ENCODE data around the gene CAND2. TPM values are rescaled to one million over a fixed set of nuclear protein-coding genes. Genes with fewer than 3 reads are reported as not detected.
A peak's percentile ranks its signal among the peaks of the same experiment; 100 is the strongest.

Gene CAND2
- total RNA-seq = 69.2 TPM
- long read RNA-seq, full-length matches to known transcripts = 13 of 90 reads
- long read RNA-seq, partial matches to known transcripts = 71 of 90 reads
- long read RNA-seq, other reads (novel, unspliced or antisense) = 6 of 90 reads

- peak; percentile 92 for DNase-seq
- intact Hi-C loops (cut with micrococcal nuclease) = no loop called here
- peak; percentile 86 for ATAC-seq
Measured at GRCh38 chr3:12796171-12797123, at the start of gene CAND2. Gene CAND2 (plus strand): TSS chr3:12796680. CDS start chr3:12796721, 41 bp downstream.

- ATAC-seq = no peak
- no peak for DNase-seq
- intact Hi-C loops (cut with micrococcal nuclease) = no loop called here
Measured at GRCh38 chr3:12748477-12748876, 48.0 kb upstream of the CAND2 start.

GRCh38 chr3:12750223-12750622 is 46.3 kb upstream of the CAND2 start:
- DNase-seq = peak; percentile 63
- ATAC-seq = peak; percentile 81
- intact Hi-C loops (cut with micrococcal nuclease) = no loop called here

- ATAC-seq (peak; percentile 17), DNase-seq (no peak)
- intact Hi-C loops (cut with micrococcal nuclease) = no loop called here
Measured at GRCh38 chr3:12750658-12751071, 45.8 kb upstream of the CAND2 start.

GRCh38 chr3:12751571-12751970 is 44.9 kb upstream of the CAND2 start:
- ATAC-seq = peak; percentile 76
- no peak for DNase-seq
- intact Hi-C loops (cut with micrococcal nuclease) = no loop called here

- DNase-seq (no peak), ATAC-seq (no peak)
- intact Hi-C loops (cut with micrococcal nuclease) = no loop called here
Measured at GRCh38 chr3:12752102-12752501, 44.4 kb upstream of the CAND2 start.

GRCh38 chr3:12752809-12753208 is 43.7 kb upstream of the CAND2 start:
- intact Hi-C loops (cut with micrococcal nuclease) = no loop called here
- no peak for DNase-seq
- ATAC-seq = no peak

- ATAC-seq = no peak
- intact Hi-C loops (cut with micrococcal nuclease) = no loop called here
Measured at GRCh38 chr3:12753275-12754028, 43.0 kb upstream of the CAND2 start.

GRCh38 chr3:12754313-12754712 is 42.2 kb upstream of the CAND2 start:
- DNase-seq = no peak
- no peak for ATAC-seq
- intact Hi-C loops (cut with micrococcal nuclease) = no loop called here

More at GRCh38 chr3:12753275-12754028, 43.0 kb upstream of the CAND2 start:
- no peak for DNase-seq

GRCh38 chr3:12755754-12756153 is 40.7 kb upstream of the CAND2 start:
- ATAC-seq (no peak), DNase-seq (no peak)
- intact Hi-C loops (cut with micrococcal nuclease) = no loop called here

GRCh38 chr3:12756175-12756574 is 40.3 kb upstream of the CAND2 start:
- no peak for ATAC-seq
- intact Hi-C loops (cut with micrococcal nuclease) = no loop called here
- no peak for DNase-seq

- ATAC-seq (no peak), DNase-seq (no peak)
- intact Hi-C loops (cut with micrococcal nuclease) = no loop called here
Measured at GRCh38 chr3:12756635-12757034, 39.8 kb upstream of the CAND2 start.

GRCh38 chr3:12758025-12758781 is 38.3 kb upstream of the CAND2 start:
- peak; percentile 75 for ATAC-seq
- DNase-seq = peak; percentile 61
- intact Hi-C loops (cut with micrococcal nuclease) = no loop called here

- no peak for DNase-seq
- no peak for ATAC-seq
- intact Hi-C loops (cut with micrococcal nuclease) = no loop called here
Measured at GRCh38 chr3:12759097-12759679, 37.3 kb upstream of the CAND2 start, which contains the start of gene TMEM40. Gene TMEM40 (minus strand): TSS chr3:12759259. CDS start chr3:12749832, 9,427 bp downstream.

GRCh38 chr3:12759693-12760565 is 36.6 kb upstream of the CAND2 start:
- intact Hi-C loops (cut with micrococcal nuclease) = no loop called here
- ATAC-seq (no peak), DNase-seq (no peak)

GRCh38 chr3:12764171-12764776 is 32.2 kb upstream of the CAND2 start:
- no peak for ATAC-seq
- intact Hi-C loops (cut with micrococcal nuclease) = no loop called here
- no peak for DNase-seq

- ATAC-seq (no peak), DNase-seq (no peak)
- intact Hi-C loops (cut with micrococcal nuclease) = no loop called here
Measured at GRCh38 chr3:12766541-12766940, 29.9 kb upstream of the CAND2 start.
